ENCODE measurements around the gene MSANTD4. TPM values are rescaled to one million over a fixed set of nuclear protein-coding genes. Genes with fewer than 3 reads are reported as not detected.
"Not testable (repeated sequence)": the region's sequence is repeated elsewhere in the genome, so short reads cannot be mapped to it uniquely, and the experiment has no call there.

MSANTD4 gene
- total RNA-seq, 1 donor from 2014 or later = 18.9 TPM

DNA sequence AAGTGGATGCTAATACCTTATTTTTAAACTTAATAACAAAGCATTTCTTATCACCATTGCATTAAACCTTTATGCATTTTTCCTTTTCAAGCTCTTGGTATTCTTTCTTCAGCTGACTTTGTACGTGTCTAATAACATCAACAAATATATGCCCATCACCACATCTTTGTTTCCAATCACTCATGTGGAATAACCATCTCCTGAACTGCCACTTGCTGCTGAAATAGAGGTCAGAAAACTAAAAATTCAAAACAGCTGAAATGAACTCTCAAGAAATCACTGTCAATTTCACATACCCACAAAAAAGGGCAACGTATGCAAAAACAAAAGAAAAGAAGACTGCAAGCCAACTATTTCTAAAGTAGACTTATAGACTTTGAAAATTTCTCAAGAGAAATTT is 7.4 kb downstream of the MSANTD4 start:
- Mint-ChIP-seq H3K4me3 (no peak overlapping the region), H3K9me3 (no peaks in the 10 kb centered on the region)

GRCh38 chr11:106014035-106014434 is 8.0 kb downstream of the MSANTD4 start:
- ChIA-PET CTCF (no interaction called here), POLR2A (no interaction called here)
- Mint-ChIP-seq H3K36me3 (ENCODE audit: low read depth) (peaks cover 38% of the 10 kb centered on the region), H3K4me3 (no peak overlapping the region), H3K9me3 (no peaks in the 10 kb centered on the region), H3K27ac (no peak overlapping the region), H3K4me1 (peaks cover 24% of the 10 kb centered on the region), H3K27me3 (no peaks in the 10 kb centered on the region)
- TF ChIP-seq, protein P1, sequence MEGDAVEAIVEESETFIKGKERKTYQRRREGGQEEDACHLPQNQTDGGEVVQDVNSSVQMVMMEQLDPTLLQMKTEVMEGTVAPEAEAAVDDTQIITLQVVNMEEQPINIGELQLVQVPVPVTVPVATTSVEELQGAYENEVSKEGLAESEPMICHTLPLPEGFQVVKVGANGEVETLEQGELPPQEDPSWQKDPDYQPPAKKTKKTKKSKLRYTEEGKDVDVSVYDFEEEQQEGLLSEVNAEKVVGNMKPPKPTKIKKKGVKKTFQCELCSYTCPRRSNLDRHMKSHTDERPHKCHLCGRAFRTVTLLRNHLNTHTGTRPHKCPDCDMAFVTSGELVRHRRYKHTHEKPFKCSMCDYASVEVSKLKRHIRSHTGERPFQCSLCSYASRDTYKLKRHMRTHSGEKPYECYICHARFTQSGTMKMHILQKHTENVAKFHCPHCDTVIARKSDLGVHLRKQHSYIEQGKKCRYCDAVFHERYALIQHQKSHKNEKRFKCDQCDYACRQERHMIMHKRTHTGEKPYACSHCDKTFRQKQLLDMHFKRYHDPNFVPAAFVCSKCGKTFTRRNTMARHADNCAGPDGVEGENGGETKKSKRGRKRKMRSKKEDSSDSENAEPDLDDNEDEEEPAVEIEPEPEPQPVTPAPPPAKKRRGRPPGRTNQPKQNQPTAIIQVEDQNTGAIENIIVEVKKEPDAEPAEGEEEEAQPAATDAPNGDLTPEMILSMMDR (IDR thresholded peaks at IDR 0.05) = no peak
- DNase-seq = no peak
- intact Hi-C loops (cut with micrococcal nuclease) = no loop called here
- ATAC-seq (ENCODE audit: low read depth) = no peak

More for the DNA sequence above, 7.4 kb downstream of the MSANTD4 start:
- TF ChIP-seq, protein P1 (IDR thresholded peaks at IDR 0.05) = no peak
- no peak for ATAC-seq (ENCODE audit: low read depth)
- Mint-ChIP-seq H3K4me1 (peaks cover 28% of the 10 kb centered on the region), H3K27ac (no peak overlapping the region), H3K36me3 (ENCODE audit: low read depth) (peaks cover 32% of the 10 kb centered on the region), H3K27me3 (no peaks in the 10 kb centered on the region)
- no peak for DNase-seq
- intact Hi-C loops (cut with micrococcal nuclease) = no loop called here
- CTCF ChIA-PET = no interaction called here
- POLR2A ChIA-PET = no interaction called here

DNA sequence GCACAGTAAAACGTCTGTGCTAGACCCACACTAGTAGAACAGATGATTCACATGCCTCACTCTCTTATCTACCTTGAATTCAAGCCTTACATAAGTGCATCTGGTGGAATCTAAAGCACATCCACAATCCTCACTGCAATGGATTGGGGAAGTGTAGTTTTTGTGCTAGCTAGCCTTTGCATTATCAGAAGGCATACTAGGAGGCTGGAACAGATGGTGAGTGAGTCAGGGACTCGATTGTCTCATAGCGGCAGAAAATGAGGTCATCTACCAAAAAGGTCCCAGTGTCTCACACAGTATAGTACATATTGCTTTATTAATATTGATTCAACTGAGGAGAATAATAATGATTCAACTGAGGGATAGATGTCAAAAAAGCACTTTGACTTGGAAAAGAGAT is 9.3 kb downstream of the MSANTD4 start:
- ChIA-PET POLR2A (no interaction called here), CTCF (no interaction called here)
- H3K9me3 Mint-ChIP-seq = no peaks in the 10 kb centered on the region
- H3K27ac Mint-ChIP-seq = no peak overlapping the region
- no peak for ATAC-seq (ENCODE audit: low read depth)
- H3K4me1 Mint-ChIP-seq = peaks cover 15% of the 10 kb centered on the region
- H3K4me3 Mint-ChIP-seq = no peak overlapping the region
- no peak for DNase-seq
- no peaks in the 10 kb centered on the region for H3K27me3 Mint-ChIP-seq
- H3K36me3 Mint-ChIP-seq (ENCODE audit: low read depth) = peaks cover 46% of the 10 kb centered on the region
- intact Hi-C loops (cut with micrococcal nuclease) = no loop called here
- TF ChIP-seq, protein P1 (IDR thresholded peaks at IDR 0.05) = no peak

DNA sequence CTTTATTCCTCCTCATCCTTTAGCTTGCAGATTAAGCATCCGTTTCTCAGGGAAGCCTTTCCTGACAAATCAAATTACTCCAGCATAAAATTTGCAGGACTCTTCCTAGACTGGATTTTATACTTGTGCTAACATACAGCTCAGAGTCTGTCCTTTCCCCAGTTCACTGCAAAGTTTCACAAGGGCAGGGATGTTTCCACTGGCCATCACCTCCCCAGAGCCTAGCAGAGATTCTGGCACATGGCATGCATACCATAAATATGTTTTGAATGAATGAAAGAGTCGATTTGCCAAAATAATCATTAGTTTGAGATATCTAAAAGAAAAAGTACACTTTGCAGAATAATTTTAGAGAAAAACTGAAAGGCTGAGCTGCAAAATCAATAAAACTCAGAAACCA is 10.6 kb downstream of the MSANTD4 start:
- Mint-ChIP-seq H3K36me3 (ENCODE audit: low read depth) (peaks cover 58% of the 10 kb centered on the region), H3K4me1 (peaks cover 13% of the 10 kb centered on the region), H3K9me3 (no peaks in the 10 kb centered on the region), H3K4me3 (no peak overlapping the region), H3K27me3 (no peaks in the 10 kb centered on the region), H3K27ac (no peak overlapping the region)
- CTCF ChIA-PET = no interaction called here
- intact Hi-C loops (cut with micrococcal nuclease) = no loop called here
- TF ChIP-seq, protein P1 (IDR thresholded peaks at IDR 0.05) = no peak
- no peak for ATAC-seq (ENCODE audit: low read depth)
- no peak for DNase-seq
- POLR2A ChIA-PET = no interaction called here

DNA sequence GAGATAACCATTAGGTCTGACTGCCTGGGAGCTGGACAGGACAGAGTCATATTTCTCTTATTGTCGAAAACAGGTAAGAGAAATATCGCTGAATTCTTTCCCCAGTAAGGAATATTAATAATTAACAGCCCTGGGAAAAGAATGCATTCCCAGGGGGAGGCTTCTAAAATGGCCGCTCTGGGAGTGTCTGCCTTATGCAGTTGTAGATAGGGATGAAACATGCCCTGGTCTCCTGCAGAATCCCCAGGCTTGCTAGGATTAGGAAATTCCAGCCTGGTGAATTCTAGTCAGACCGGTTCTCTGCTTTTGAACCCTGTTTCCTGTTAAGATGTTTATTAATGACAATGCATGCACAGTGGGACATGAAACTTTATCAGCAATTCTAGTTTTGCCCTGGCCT is 18.9 kb downstream of the MSANTD4 start:
- DNase-seq; H3K27me3 Mint-ChIP-seq; H3K4me1 Mint-ChIP-seq; H3K27ac Mint-ChIP-seq; ATAC-seq (ENCODE audit: low read depth); intact Hi-C loops (cut with micrococcal nuclease); POLR2A ChIA-PET; H3K4me3 Mint-ChIP-seq; CTCF ChIA-PET: not testable (repeated sequence)
- Mint-ChIP-seq H3K9me3 (peaks cover 19% of the 10 kb centered on the region), H3K36me3 (ENCODE audit: low read depth) (peaks cover 70% of the 10 kb centered on the region)

- H3K36me3 Mint-ChIP-seq (ENCODE audit: low read depth) = peaks cover 58% of the 10 kb centered on the region
- DNase-seq = no peak
Measured at GRCh38 chr11:106001304-106002012, 20.6 kb downstream of the MSANTD4 start.

More at GRCh38 chr11:106001304-106002012, 20.6 kb downstream of the MSANTD4 start:
- ATAC-seq (ENCODE audit: low read depth) = no peak
- POLR2A ChIA-PET = no interaction called here
- Mint-ChIP-seq H3K9me3 (peaks cover 19% of the 10 kb centered on the region), H3K4me1 (peaks cover 2% of the 10 kb centered on the region), H3K4me3 (no peak overlapping the region), H3K27me3 (no peaks in the 10 kb centered on the region), H3K27ac (no peak overlapping the region)
- TF ChIP-seq, protein P1 (IDR thresholded peaks at IDR 0.05) = no peak
- CTCF ChIA-PET = no interaction called here
- intact Hi-C loops (cut with micrococcal nuclease) = no loop called here
